Forelimb muscle (tissue), 1 donor: ENCODE results near the gene RRM1. TPM values are rescaled to one million over a fixed set of nuclear protein-coding genes. Genes with fewer than 3 reads are reported as not detected.
"Not testable (repeated sequence)": the region's sequence is repeated elsewhere in the genome, so short reads cannot be mapped to it uniquely, and the experiment has no call there.

Source experiments
- DNase-seq: peaks from one replicate; pipeline ENCODE4 v3.0.0-alpha.2; 2013; ENCODE audit warnings: low read depth
- polyA plus RNA-seq: library from polyadenylated mRNA; unstranded; fragments of 120-200 nt; gene quantifications from one replicate; pipeline ENCODE4 v1.2.1, GENCODE V29; 2013; ENCODE audit not compliant: insufficient read length

Gene RRM1
- polyA plus RNA-seq: 35.1 TPM

GRCh38 chr11:4094348-4095291 lies at the start of gene RRM1:
RRM1 (plus strand) TSS chr11:4094799; CDS start chr11:4095013, 214 bp downstream.
- DNase-seq: peak; percentile 67

GRCh38 chr11:4044976-4045646 lies 49.5 kb upstream of the RRM1 start:
- no peak for DNase-seq

- no peak for DNase-seq
These were observed 46.3 kb upstream of the RRM1 start for GRCh38 chr11:4048340-4048739.

DNA sequence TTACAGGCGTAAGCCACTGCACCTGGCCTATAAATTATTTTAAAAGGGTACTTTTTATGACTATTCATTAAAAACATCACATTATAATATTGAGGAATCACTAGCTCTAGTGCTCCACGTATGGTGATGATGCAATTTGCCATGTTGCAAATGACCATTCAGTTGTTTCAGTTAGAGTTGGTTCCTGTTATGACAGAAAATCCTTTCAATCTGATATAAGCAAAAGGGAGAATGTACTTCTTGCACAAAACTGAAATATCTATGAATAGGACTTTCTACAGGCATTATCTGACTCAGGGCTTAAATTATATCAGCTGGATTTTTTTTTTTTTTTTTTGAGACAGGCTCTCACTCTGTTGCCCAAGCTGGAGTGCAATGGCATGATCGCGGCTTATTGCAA lies 45.6 kb upstream of the RRM1 start:
- no peak for DNase-seq

- no peak for DNase-seq
These were observed 44.5 kb upstream of the RRM1 start for GRCh38 chr11:4050138-4050537.

- DNase-seq: not testable (repeated sequence)
These were observed 41.4 kb upstream of the RRM1 start for GRCh38 chr11:4053200-4053599.

GRCh38 chr11:4054643-4055042 lies 40.0 kb upstream of the RRM1 start:
- no peak for DNase-seq

GRCh38 chr11:4059424-4059823 lies 35.2 kb upstream of the RRM1 start:
- DNase-seq: no peak

DNA sequence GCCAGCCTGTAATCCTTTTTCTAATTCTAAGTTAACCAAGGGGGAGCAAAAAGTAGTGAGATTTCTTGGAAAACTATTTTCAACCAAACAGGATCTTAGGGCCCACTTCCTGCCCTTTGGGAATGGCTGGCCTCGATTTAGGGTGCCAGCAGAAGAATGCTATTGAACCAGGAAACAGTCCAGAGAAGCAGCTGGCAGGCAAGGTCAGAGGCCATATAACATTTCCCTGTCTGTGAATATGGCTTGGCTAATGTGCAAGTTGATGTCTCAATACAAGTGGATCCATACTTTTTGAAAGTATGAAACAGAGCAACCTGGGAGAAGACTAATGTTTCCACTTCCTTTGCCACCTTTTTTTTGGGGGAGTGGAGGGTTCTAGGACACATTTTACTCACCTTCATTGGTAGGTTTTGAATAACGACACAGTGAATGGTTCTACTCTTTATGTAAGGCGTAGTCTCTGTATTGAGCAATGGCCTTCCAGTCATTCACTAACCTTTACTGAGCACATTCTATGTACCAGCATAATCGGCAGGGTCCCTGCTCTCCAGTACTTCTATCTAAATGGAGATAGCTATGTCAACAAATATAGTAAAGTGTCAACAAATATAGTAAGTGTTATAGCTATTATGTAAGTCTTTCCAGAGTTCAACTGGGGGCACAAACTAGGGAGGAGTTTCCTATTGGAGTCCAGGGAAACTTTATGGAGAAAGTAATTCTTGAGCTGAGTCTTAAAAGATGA lies 34.2 kb upstream of the RRM1 start:
- DNase-seq: no peak

DNA sequence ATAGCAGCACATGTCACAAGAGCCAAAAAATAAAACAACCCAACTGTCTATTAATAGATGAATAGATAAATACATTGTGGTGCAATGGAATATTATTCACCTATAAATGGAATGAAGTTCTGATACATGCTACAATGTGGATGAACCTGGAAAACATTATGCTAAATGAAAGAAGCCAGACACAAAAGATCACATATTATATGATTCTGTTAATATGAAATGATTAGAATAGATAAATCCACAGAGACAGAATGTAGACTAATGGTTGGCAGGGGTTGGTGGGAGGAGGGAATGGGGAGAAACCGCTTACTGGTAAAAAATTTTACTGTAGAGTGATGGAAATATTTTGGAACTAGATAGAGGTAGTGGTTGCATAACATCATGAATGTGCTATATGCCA lies 32.9 kb upstream of the RRM1 start:
- DNase-seq: no peak

DNA sequence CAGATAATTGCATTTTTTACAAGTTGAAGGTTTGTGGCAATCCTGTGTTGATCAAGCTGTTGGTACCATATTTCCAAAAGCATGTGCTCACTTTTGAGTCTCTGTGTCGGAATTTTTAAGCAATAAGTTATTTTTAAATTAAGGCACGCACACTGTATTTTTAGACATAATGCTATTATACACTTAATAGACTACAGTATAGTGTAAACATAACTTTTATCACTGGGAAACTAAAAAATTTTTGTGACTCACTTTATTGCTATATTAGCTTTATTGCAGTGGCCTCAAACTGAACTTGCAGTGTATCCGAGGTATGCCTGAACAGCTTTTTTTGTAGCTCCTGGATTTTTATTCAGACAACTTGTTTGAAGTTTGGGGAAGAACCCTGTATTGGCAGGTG lies 31.3 kb upstream of the RRM1 start:
- no peak for DNase-seq

DNA sequence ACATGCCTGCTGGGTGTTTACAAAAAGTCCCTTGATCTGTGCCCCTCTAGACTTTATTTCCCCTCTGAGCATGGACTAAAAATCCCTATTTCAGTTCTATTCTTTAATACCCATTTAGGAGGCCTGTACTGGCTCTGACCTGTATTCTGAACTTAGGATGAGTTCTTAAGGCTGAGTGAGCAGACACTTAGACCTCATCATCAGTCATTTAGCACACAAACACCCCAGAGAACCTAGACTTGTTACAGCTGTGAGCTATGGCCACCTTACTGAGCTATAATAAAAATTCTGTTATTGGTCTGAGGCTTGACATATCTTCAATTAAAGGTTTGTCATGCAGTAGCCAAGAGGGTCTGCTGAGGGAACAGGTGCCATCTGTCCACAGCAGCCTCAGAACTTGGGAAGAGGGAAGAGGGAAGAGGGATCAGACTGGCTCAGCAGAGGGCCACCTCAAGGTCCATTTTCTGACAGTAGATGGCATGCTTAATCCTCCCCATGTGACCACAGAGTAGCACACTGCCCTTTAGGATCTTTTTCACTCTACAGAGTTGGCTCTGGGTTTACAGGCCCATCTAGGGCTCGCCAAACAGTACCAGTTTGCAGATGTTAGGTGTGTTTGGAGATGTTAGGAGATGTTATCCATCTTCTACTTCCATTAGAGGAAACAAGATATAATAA lies 30.2 kb upstream of the RRM1 start:
- DNase-seq: no peak

- DNase-seq: no peak
These were observed 29.5 kb upstream of the RRM1 start for GRCh38 chr11:4065086-4065485.

- no peak for DNase-seq
These were observed 28.8 kb upstream of the RRM1 start for GRCh38 chr11:4065601-4066377.

GRCh38 chr11:4066910-4067309 lies 27.7 kb upstream of the RRM1 start:
- DNase-seq: no peak

DNA sequence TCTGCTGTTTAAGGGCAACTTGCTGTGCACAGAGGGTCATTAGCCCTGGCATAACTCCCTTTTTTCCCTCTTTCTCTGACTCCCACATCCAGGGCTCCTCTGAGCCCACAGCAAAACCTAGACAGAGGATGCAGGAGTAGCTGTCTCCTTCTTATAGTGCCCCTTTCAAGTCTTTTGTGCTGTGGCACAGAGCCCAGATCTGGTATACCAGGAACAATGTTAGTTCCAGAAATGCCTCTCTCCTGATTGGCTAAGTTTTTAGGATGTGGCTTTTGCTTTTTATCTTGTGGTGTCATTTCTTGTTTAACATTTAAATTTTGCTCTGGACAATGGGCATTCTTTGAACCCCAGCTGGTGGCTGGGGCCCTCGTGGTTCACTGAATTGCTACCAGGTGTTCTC lies 25.6 kb upstream of the RRM1 start:
- no peak for DNase-seq

DNA sequence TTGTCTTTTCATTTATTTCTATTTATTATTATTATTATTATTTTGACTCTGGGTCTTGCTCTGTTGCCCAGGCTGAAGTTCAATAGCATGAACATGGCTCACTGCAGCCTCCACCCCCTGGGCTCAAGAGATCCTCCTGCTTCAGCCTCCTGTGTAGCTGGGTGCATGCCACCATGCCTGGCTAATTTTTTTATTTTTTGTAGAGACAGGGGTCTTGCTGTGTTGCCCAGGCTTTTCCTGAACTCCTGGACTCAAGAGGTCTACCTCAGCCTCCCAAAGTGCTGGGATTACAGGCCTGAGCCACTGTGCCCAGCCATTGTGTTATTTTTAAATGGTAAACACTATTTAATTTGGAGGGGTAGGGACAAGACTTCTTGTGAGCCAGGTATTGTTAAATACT lies 23.3 kb upstream of the RRM1 start:
- no peak for DNase-seq

GRCh38 chr11:4071914-4072313 lies 22.7 kb upstream of the RRM1 start:
- DNase-seq: no peak

DNA sequence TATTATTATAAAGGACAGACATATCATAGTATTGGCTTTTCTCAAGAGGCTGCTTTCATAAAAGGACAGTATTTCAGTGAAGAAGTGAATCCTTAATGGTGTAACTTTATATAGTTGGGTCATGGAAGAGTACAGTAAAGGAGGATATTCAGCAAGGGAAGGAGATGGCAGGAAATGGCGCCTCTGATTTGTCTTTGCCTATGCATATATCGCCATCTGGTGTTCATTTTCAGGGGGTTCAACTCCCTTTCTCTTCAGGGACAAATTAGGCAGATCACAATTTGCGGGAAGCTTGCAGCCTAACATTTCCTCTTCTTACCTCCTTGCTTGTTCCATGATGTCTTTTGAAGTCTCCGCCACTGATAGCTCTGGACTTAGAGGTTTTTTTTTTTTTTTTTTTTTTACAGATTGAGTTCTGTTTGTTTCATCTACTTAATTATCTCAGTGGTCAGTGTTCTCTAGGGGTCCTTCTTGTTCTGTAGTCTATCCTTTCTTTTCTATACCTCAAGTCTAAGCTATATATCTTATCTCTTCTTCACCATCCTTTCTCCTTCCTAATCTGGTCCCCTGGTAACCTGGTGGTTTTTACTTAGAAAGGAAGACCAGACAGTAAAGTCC lies 21.8 kb upstream of the RRM1 start:
- peak; percentile 72 for DNase-seq

GRCh38 chr11:4074266-4074665 lies 20.3 kb upstream of the RRM1 start:
- no peak for DNase-seq
